ENCODE data around the gene CELSR2. TPM values are rescaled to one million over a fixed set of nuclear protein-coding genes. Genes with fewer than 3 reads are reported as not detected.

Gene CELSR2
- total and polyA plus RNA-seq, 2 of the 8 experiments (the other 6 are each of a cell fraction or from before 2014, with no cell fraction given), result 12.0 to 27.7 TPM

DNA sequence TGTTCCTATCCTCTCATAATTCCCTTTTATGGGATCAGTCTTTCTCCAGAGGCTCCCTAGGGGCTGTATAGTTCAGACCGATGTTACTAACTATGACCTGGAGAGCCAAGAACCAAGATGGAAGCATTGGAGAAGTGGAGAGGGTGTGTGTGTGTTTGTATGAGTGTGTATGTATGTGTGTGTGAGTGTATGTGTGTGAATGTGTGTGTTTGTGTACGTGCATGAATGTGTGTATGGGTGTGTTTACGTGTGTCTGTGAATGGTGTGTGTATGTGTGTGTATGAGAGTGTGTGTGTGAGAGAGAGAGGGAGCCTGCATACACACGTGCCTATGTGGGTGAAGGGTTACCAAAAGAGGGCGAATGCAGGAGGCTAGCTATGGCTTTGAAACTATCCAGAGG is 52.5 kb downstream of the CELSR2 start:
- no peak overlapping the region for H3K18ac ChIP-seq (ENCODE audit: extremely low read depth, low read length)
- no peak overlapping the region for H3K4me2 ChIP-seq (ENCODE audit: insufficient read depth in 1 of 2, low read depth in 2 of 2, low read length in 2 of 2)
- H3K9ac ChIP-seq (replicated peaks in 1 of 4; ENCODE audit: extremely low read depth in 1 of 4, low read depth in 3 of 4, low read length in 3 of 4), result no peak overlapping the region
- no peaks in the 10 kb centered on the region for H3K79me1 ChIP-seq (ENCODE audit: low read depth, low read length)
- peaks cover 0 to 2% of the 10 kb centered on the region in 2 experiments for H4K20me1 ChIP-seq (replicated peaks in 1 of 2; ENCODE audit: control insufficient read depth in 1 of 2, insufficient read depth in 2 of 2, low read length in 2 of 2)
- peak overlapping the region; percentile 96 for H2AK5ac ChIP-seq (ENCODE audit: low read depth, low read length)
- no peak overlapping the region for H3K27ac ChIP-seq (ENCODE audit: low read depth, low read length)
- no peak overlapping the region for H2BK120ac ChIP-seq (replicated peaks; ENCODE audit: low read depth, low read length)
- WGBS, 2 experiments (ENCODE audit: extremely low coverage in 1 of 2, insufficient coverage in 1 of 2, insufficient read length in 1 of 2, insufficient replicate concordance in 2 of 2, low coverage in 1 of 2, low lambda C conversion rate in 2 of 2, missing lambda C conversion rate in 1 of 2), result 93% methylated on average over 5 of the region's 5 CpGs; no CpG with 5 or more reads in 1 of the 2 experiments
- no peaks in the 10 kb centered on the region; a peak in 1 of 7 replicates for H3K27me3 ChIP-seq (replicated peaks in 1 of 4; ENCODE audit: control insufficient read depth in 3 of 4, extremely low read depth in 1 of 4, insufficient read depth in 3 of 4, low read length in 3 of 4)
- no peak overlapping the region for H2BK5ac ChIP-seq (ENCODE audit: low read depth, low read length)
- no peak overlapping the region for H2BK20ac ChIP-seq (ENCODE audit: low read length)
- no peak overlapping the region for H4K91ac ChIP-seq (replicated peaks; ENCODE audit: insufficient read length, low read length)
- H3K9me3 ChIP-seq (ENCODE audit: insufficient read depth in 2 of 2, low read depth in 1 of 2, low read length in 1 of 2), result no peaks in the 10 kb centered on the region
- DNase-seq (ENCODE audit: low read depth in 1 of 2, low spot score in 2 of 2) (no peak), FAIRE-seq (no peak)
- peaks cover 3% of the 10 kb centered on the region; the same call in 1 of the 2 replicates for H3K23me2 ChIP-seq (ENCODE audit: low read depth, low read length)
- no peak overlapping the region for H3K4ac ChIP-seq (replicated peaks; ENCODE audit: insufficient read length, low read depth, low read length)
- no peak overlapping the region for H3K4me3 ChIP-seq (ENCODE audit: extremely low read depth in 1 of 4, insufficient read depth in 2 of 4, low read depth in 3 of 4, low read length in 4 of 4)
- ChIA-PET POLR2A (ENCODE audit: partially characterized antibody) (no interaction called here), CTCF (ENCODE audit: partially characterized antibody) (interaction anchor here (1.0 to 1.2 kb wide), 3 partner anchors 16 to 33 kb away, joined by 3 read pairs; no protein-coding TSS in a partner anchor)
- H3K36me3 ChIP-seq (ENCODE audit: control insufficient read depth in 2 of 4, insufficient read depth in 4 of 4, low read length in 3 of 4), result no peaks in the 10 kb centered on the region
- H3K23ac ChIP-seq (ENCODE audit: insufficient read length), result no peak overlapping the region
- peak overlapping the region; percentile 90; the same call in 1 of the 2 replicates for H2BK15ac ChIP-seq (ENCODE audit: low read length)
- H3K14ac ChIP-seq (ENCODE audit: insufficient read length), result no peak overlapping the region
- peaks cover 0 to 7% (median 0%) of the 10 kb centered on the region in 4 experiments; a peak in 1 of 7 replicates for H3K4me1 ChIP-seq (replicated peaks in 1 of 4; ENCODE audit: control insufficient read depth in 3 of 4, insufficient read depth in 4 of 4, low read length in 3 of 4)
- H4K5ac ChIP-seq (ENCODE audit: insufficient read length, low read depth, low read length), result no peak overlapping the region
- H3K79me2 ChIP-seq (ENCODE audit: control insufficient read depth in 1 of 2, insufficient read depth in 2 of 2, low read length in 2 of 2), result no peaks in the 10 kb centered on the region
- no peak for TF ChIP-seq SP4 (IDR thresholded peaks at IDR 0.05; ENCODE audit: low read length)
- no peak for TF ChIP-seq HDAC2 (IDR thresholded peaks at IDR 0.05; ENCODE audit: borderline replicate concordance in 1 of 2, low read depth in 2 of 2, low read length in 2 of 2)
- TF ChIP-seq, protein P1, sequence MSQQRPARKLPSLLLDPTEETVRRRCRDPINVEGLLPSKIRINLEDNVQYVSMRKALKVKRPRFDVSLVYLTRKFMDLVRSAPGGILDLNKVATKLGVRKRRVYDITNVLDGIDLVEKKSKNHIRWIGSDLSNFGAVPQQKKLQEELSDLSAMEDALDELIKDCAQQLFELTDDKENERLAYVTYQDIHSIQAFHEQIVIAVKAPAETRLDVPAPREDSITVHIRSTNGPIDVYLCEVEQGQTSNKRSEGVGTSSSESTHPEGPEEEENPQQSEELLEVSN (IDR thresholded peaks at IDR 0.05), result no peak
- TF ChIP-seq, protein P2, sequence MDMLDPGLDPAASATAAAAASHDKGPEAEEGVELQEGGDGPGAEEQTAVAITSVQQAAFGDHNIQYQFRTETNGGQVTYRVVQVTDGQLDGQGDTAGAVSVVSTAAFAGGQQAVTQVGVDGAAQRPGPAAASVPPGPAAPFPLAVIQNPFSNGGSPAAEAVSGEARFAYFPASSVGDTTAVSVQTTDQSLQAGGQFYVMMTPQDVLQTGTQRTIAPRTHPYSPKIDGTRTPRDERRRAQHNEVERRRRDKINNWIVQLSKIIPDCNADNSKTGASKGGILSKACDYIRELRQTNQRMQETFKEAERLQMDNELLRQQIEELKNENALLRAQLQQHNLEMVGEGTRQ (IDR thresholded peaks at IDR 0.05; ENCODE audit: low read length), result no peak
- TF ChIP-seq NRF1 (IDR thresholded peaks at IDR 0.05; ENCODE audit: low read depth, low read length), result no peak
- H2BK12ac ChIP-seq (ENCODE audit: low read depth, low read length), result 0 out of 2 replicates have a peak overlapping the region, but pooled peaks have one; percentile 23
- H3K56ac ChIP-seq (replicated peaks; ENCODE audit: insufficient read length, low read depth, low read length), result peak overlapping the region; percentile 67
- no peak overlapping the region for H4K8ac ChIP-seq (ENCODE audit: extremely low read depth, insufficient read depth, low read length)
- no peak overlapping the region for H2AFZ ChIP-seq (ENCODE audit: low read length)

Data from H1 (cell line).